ENCODE results near the gene RNASEL.
"Not testable (repeated sequence)": the region's sequence is repeated elsewhere in the genome, so short reads cannot be mapped to it uniquely, and the experiment has no call there.

The RNASEL gene

GRCh38 chr1:182561456-182561855 lies 27.6 kb downstream of the RNASEL start:
- H3K27me3 ChIP-seq (ENCODE audit: control insufficient read depth, insufficient read depth, low read length): no peaks in the 10 kb centered on the region

GRCh38 chr1:182560392-182560984 lies 28.6 kb downstream of the RNASEL start:
- H3K4me3 ChIP-seq (ENCODE audit: low read depth, low read length): no peak overlapping the region
- H3K27me3 ChIP-seq (ENCODE audit: control insufficient read depth, insufficient read depth, low read length): no peaks in the 10 kb centered on the region
- no peak overlapping the region for H3K27ac ChIP-seq (ENCODE audit: low read depth, low read length)
- H3K9ac ChIP-seq (ENCODE audit: low read depth, low read length): no peak overlapping the region
- no peaks in the 10 kb centered on the region for H3K9me3 ChIP-seq (ENCODE audit: control insufficient read depth, insufficient read depth, low read length)
- H3K4me1 ChIP-seq (ENCODE audit: control insufficient read depth, insufficient read depth, low read length): no peaks in the 10 kb centered on the region
- no peaks in the 10 kb centered on the region for H3K36me3 ChIP-seq (ENCODE audit: control insufficient read depth, insufficient read depth, low read length)

More at GRCh38 chr1:182561456-182561855, 27.6 kb downstream of the RNASEL start:
- Histone ChIP-seq H3K27ac (ENCODE audit: low read depth, low read length) (no peak overlapping the region), H3K4me1 (ENCODE audit: control insufficient read depth, insufficient read depth, low read length) (no peaks in the 10 kb centered on the region), H3K4me3 (ENCODE audit: low read depth, low read length) (no peak overlapping the region), H3K36me3 (ENCODE audit: control insufficient read depth, insufficient read depth, low read length) (no peaks in the 10 kb centered on the region), H3K9ac (ENCODE audit: low read depth, low read length) (no peak overlapping the region), H3K9me3 (ENCODE audit: control insufficient read depth, insufficient read depth, low read length) (no peaks in the 10 kb centered on the region)

GRCh38 chr1:182556279-182556678 lies 32.8 kb downstream of the RNASEL start:
- no peaks in the 10 kb centered on the region for H3K4me1 ChIP-seq (ENCODE audit: control insufficient read depth, insufficient read depth, low read length)
- no peak overlapping the region for H3K4me3 ChIP-seq (ENCODE audit: low read depth, low read length)
- H3K9ac ChIP-seq (ENCODE audit: low read depth, low read length): no peak overlapping the region
- no peaks in the 10 kb centered on the region for H3K27me3 ChIP-seq (ENCODE audit: control insufficient read depth, insufficient read depth, low read length)
- H3K27ac ChIP-seq (ENCODE audit: low read depth, low read length): no peak overlapping the region
- no peaks in the 10 kb centered on the region for H3K9me3 ChIP-seq (ENCODE audit: control insufficient read depth, insufficient read depth, low read length)
- no peaks in the 10 kb centered on the region for H3K36me3 ChIP-seq (ENCODE audit: control insufficient read depth, insufficient read depth, low read length)

- no peaks in the 10 kb centered on the region for H3K9me3 ChIP-seq (ENCODE audit: control insufficient read depth, insufficient read depth, low read length)
- H3K27ac ChIP-seq (ENCODE audit: low read depth, low read length): no peak overlapping the region
- no peak overlapping the region for H3K4me3 ChIP-seq (ENCODE audit: low read depth, low read length)
- no peaks in the 10 kb centered on the region for H3K36me3 ChIP-seq (ENCODE audit: control insufficient read depth, insufficient read depth, low read length)
- no peaks in the 10 kb centered on the region for H3K4me1 ChIP-seq (ENCODE audit: control insufficient read depth, insufficient read depth, low read length)
- no peak overlapping the region for H3K9ac ChIP-seq (ENCODE audit: low read depth, low read length)
- no peaks in the 10 kb centered on the region for H3K27me3 ChIP-seq (ENCODE audit: control insufficient read depth, insufficient read depth, low read length)
Observed at GRCh38 chr1:182555493-182555892, 33.6 kb downstream of the RNASEL start.

GRCh38 chr1:182552527-182552926 lies 36.5 kb downstream of the RNASEL start:
- no peaks in the 10 kb centered on the region for H3K36me3 ChIP-seq (ENCODE audit: control insufficient read depth, insufficient read depth, low read length)
- H3K27ac ChIP-seq (ENCODE audit: low read depth, low read length): no peak overlapping the region
- no peak overlapping the region for H3K4me3 ChIP-seq (ENCODE audit: low read depth, low read length)
- H3K9ac ChIP-seq (ENCODE audit: low read depth, low read length): no peak overlapping the region
- no peaks in the 10 kb centered on the region for H3K4me1 ChIP-seq (ENCODE audit: control insufficient read depth, insufficient read depth, low read length)
- H3K9me3 ChIP-seq (ENCODE audit: control insufficient read depth, insufficient read depth, low read length): no peaks in the 10 kb centered on the region
- no peaks in the 10 kb centered on the region for H3K27me3 ChIP-seq (ENCODE audit: control insufficient read depth, insufficient read depth, low read length)

GRCh38 chr1:182549811-182550210 lies 39.2 kb downstream of the RNASEL start:
- Histone ChIP-seq H3K27me3 (ENCODE audit: control insufficient read depth, insufficient read depth, low read length) (no peaks in the 10 kb centered on the region), H3K9ac (ENCODE audit: low read depth, low read length) (no peak overlapping the region), H3K4me3 (ENCODE audit: low read depth, low read length) (no peak overlapping the region), H3K4me1 (ENCODE audit: control insufficient read depth, insufficient read depth, low read length) (no peaks in the 10 kb centered on the region), H3K27ac (ENCODE audit: low read depth, low read length) (no peak overlapping the region), H3K36me3 (ENCODE audit: control insufficient read depth, insufficient read depth, low read length) (no peaks in the 10 kb centered on the region), H3K9me3 (ENCODE audit: control insufficient read depth, insufficient read depth, low read length) (no peaks in the 10 kb centered on the region)

GRCh38 chr1:182549346-182549745 lies 39.7 kb downstream of the RNASEL start:
- H3K9me3 ChIP-seq (ENCODE audit: control insufficient read depth, insufficient read depth, low read length): no peaks in the 10 kb centered on the region
- no peaks in the 10 kb centered on the region for H3K36me3 ChIP-seq (ENCODE audit: control insufficient read depth, insufficient read depth, low read length)
- H3K9ac ChIP-seq (ENCODE audit: low read depth, low read length): no peak overlapping the region
- H3K4me1 ChIP-seq (ENCODE audit: control insufficient read depth, insufficient read depth, low read length): no peaks in the 10 kb centered on the region
- H3K4me3 ChIP-seq (ENCODE audit: low read depth, low read length): no peak overlapping the region
- H3K27ac ChIP-seq (ENCODE audit: low read depth, low read length): no peak overlapping the region
- H3K27me3 ChIP-seq (ENCODE audit: control insufficient read depth, insufficient read depth, low read length): no peaks in the 10 kb centered on the region

- H3K9ac ChIP-seq (ENCODE audit: low read depth, low read length): no peak overlapping the region
- H3K27ac ChIP-seq (ENCODE audit: low read depth, low read length): no peak overlapping the region
- H3K27me3 ChIP-seq (ENCODE audit: control insufficient read depth, insufficient read depth, low read length): no peaks in the 10 kb centered on the region
- no peaks in the 10 kb centered on the region for H3K9me3 ChIP-seq (ENCODE audit: control insufficient read depth, insufficient read depth, low read length)
- H3K4me1 ChIP-seq (ENCODE audit: control insufficient read depth, insufficient read depth, low read length): peaks cover 4% of the 10 kb centered on the region; the same call in 1 of the 2 replicates
- H3K4me3 ChIP-seq (ENCODE audit: low read depth, low read length): no peak overlapping the region
- H3K36me3 ChIP-seq (ENCODE audit: control insufficient read depth, insufficient read depth, low read length): no peaks in the 10 kb centered on the region
Observed at GRCh38 chr1:182533896-182534295, 55.2 kb downstream of the RNASEL start.

- H3K27me3 ChIP-seq (ENCODE audit: control insufficient read depth, insufficient read depth, low read length); H3K4me1 ChIP-seq (ENCODE audit: control insufficient read depth, insufficient read depth, low read length); H3K27ac ChIP-seq (ENCODE audit: low read depth, low read length); H3K36me3 ChIP-seq (ENCODE audit: control insufficient read depth, insufficient read depth, low read length); H3K9ac ChIP-seq (ENCODE audit: low read depth, low read length); H3K4me3 ChIP-seq (ENCODE audit: low read depth, low read length); H3K9me3 ChIP-seq (ENCODE audit: control insufficient read depth, insufficient read depth, low read length): not testable (repeated sequence)
Observed at GRCh38 chr1:182528206-182528605, 60.9 kb downstream of the RNASEL start.

- Histone ChIP-seq H3K36me3 (ENCODE audit: control insufficient read depth, insufficient read depth, low read length) (no peaks in the 10 kb centered on the region), H3K4me3 (ENCODE audit: low read depth, low read length) (no peak overlapping the region), H3K27me3 (ENCODE audit: control insufficient read depth, insufficient read depth, low read length) (no peaks in the 10 kb centered on the region), H3K27ac (ENCODE audit: low read depth, low read length) (no peak overlapping the region), H3K9ac (ENCODE audit: low read depth, low read length) (no peak overlapping the region), H3K9me3 (ENCODE audit: control insufficient read depth, insufficient read depth, low read length) (no peaks in the 10 kb centered on the region), H3K4me1 (ENCODE audit: control insufficient read depth, insufficient read depth, low read length) (peaks cover 4% of the 10 kb centered on the region; the same call in 1 of the 2 replicates)
Observed at GRCh38 chr1:182527680-182528079, 61.4 kb downstream of the RNASEL start.

GRCh38 chr1:182525342-182525741 lies 63.7 kb downstream of the RNASEL start:
- H3K36me3 ChIP-seq (ENCODE audit: control insufficient read depth, insufficient read depth, low read length): no peaks in the 10 kb centered on the region
- no peaks in the 10 kb centered on the region for H3K27me3 ChIP-seq (ENCODE audit: control insufficient read depth, insufficient read depth, low read length)
- H3K27ac ChIP-seq (ENCODE audit: low read depth, low read length): no peak overlapping the region
- H3K4me3 ChIP-seq (ENCODE audit: low read depth, low read length): no peak overlapping the region
- H3K9me3 ChIP-seq (ENCODE audit: control insufficient read depth, insufficient read depth, low read length): no peaks in the 10 kb centered on the region
- H3K4me1 ChIP-seq (ENCODE audit: control insufficient read depth, insufficient read depth, low read length): no peaks in the 10 kb centered on the region
- H3K9ac ChIP-seq (ENCODE audit: low read depth, low read length): no peak overlapping the region

Data from HUES48 (cell line).